ENCODE measurements around the gene PPM1H.

- TF ChIP-seq REST (IDR thresholded peaks at IDR 0.05) (no peak), CTCF (IDR thresholded peaks at IDR 0.05; ENCODE audit: low read depth, low read length, missing input control) (no peak), ATF3 (IDR thresholded peaks at IDR 0.05) (no peak), GABPA (IDR thresholded peaks at IDR 0.05 in 1 of 2, conservative IDR thresholded peaks at IDR 0.05 in 1 of 2) (no peak), RAD21 (IDR thresholded peaks at IDR 0.05) (no peak), MAX (IDR thresholded peaks at IDR 0.05) (no peak)
These were observed 197.3 kb downstream of the PPM1H start for GRCh38 chr12:62737615-62738014.

All from liver (tissue), 3 donors.